GM12878 (cell line): ENCODE data around the gene PNLIP. TPM values are rescaled to one million over a fixed set of nuclear protein-coding genes. Genes with fewer than 3 reads are reported as not detected.

ENCODE experiments used
- ATAC-seq: fragments of 200-7000 bp; cut with Tn5 transposase; 3 replicates; pipeline ENCODE4 v1.9.1; 2020; ENCODE audit warnings: mild to moderate bottlenecking, moderate library complexity
- BruUV-seq: library from RNA; stranded (reverse); fragments of 400-500 nt; replicated peaks from 2 replicates; lab custom pipeline; 2021; lab: Mats Ljungman, UMichigan
- CTCF ChIA-PET: fragments of 300-600 bp; sonication (Branson Sonifier 250); formaldehyde crosslinking; extraction: SDS; loops from one replicate; lab custom pipeline; 2021; ENCODE audit warnings: inconsistent platforms; lab: Yijun Ruan, JAX
- POLR2A ChIA-PET: fragments of 350-600 bp; formaldehyde crosslinking; extraction: SDS; loops from one replicate; lab custom pipeline; 2021; ENCODE audit warnings: inconsistent platforms; lab: Charles Lee
- RAD21 ChIA-PET: fragments of 300-600 bp; sonication (Branson Sonifier 250); formaldehyde crosslinking; loops from one replicate; lab custom pipeline; 2023; ENCODE audit warnings: antibody characterized with exemption; ENCODE audit not compliant: unreplicated experiment; lab: Charles Lee
- SMC1A ChIA-PET: fragments of 300-600 bp; sonication (Branson Sonifier 250); formaldehyde crosslinking; loops from one replicate; lab custom pipeline; 2023; ENCODE audit not compliant: unreplicated experiment, uncharacterized antibody; lab: Charles Lee
- DNase-seq: peaks from one replicate; pipeline ENCODE4 v3.0.0-alpha.2; 2011; ENCODE audit warnings: low read depth, low spot score
- FAIRE-seq: peaks from 3 replicates; lab custom pipeline; 2011; peaks lifted over from hg19 to GRCh38; lab: Jason Lieb, UNC
- H2AFZ ChIP-seq: 2 replicates; pipeline ENCODE4 v1.6.0; 2011; ENCODE audit warnings: low read depth, low read length, control low read depth; ENCODE audit not compliant: control insufficient read depth
- H3K27ac ChIP-seq: 2 replicates; pipeline ENCODE4 v1.5.1; 2011; ENCODE audit warnings: control low read depth; ENCODE audit not compliant: control insufficient read depth, insufficient read depth
- H3K27me3 ChIP-seq, 2 experiments: replicated peaks in 1 of 2; 2 replicates each; pipeline versions ENCODE4 v1.6.0 to v1.6.1; 2011; ENCODE audit warnings: low read length in 1 of 2; ENCODE audit not compliant: control insufficient read depth in 2 of 2, insufficient read depth in 2 of 2
- H3K36me3 ChIP-seq, 2 experiments: 2 replicates each; pipeline ENCODE4 v1.5.1; 2011; ENCODE audit warnings: low read length in 1 of 2; ENCODE audit not compliant: control insufficient read depth in 2 of 2, insufficient read depth in 2 of 2
- H3K4me1 ChIP-seq: 2 replicates; pipeline ENCODE4 v1.6.1; 2011; ENCODE audit warnings: mild to moderate bottlenecking, low read length, moderate library complexity, mixed read lengths; ENCODE audit not compliant: control insufficient read depth, insufficient read depth
- H3K4me2 ChIP-seq: 2 replicates; pipeline ENCODE4 v1.6.0; 2011; ENCODE audit warnings: control low read depth; ENCODE audit not compliant: control insufficient read depth, insufficient read depth
- H3K4me3 ChIP-seq: fragments of 200-600 bp; sonication (generic); 2 replicates; pipeline ENCODE4 v1.5.1; 2016
- H3K79me2 ChIP-seq: 2 replicates; pipeline ENCODE4 v1.6.0; 2011; ENCODE audit warnings: low read length; ENCODE audit not compliant: control insufficient read depth, insufficient read depth
- H3K9ac ChIP-seq: 2 replicates; pipeline ENCODE4 v1.8.0; 2011; ENCODE audit warnings: low read length, control low read depth, mixed read lengths; ENCODE audit not compliant: control insufficient read depth, insufficient read depth
- H3K9me3 ChIP-seq: replicated peaks from 3 replicates; pipeline ENCODE4 v1.5.1; 2011; ENCODE audit warnings: mild to moderate bottlenecking, low read length; ENCODE audit not compliant: control insufficient read depth, insufficient read depth
- H4K20me1 ChIP-seq: 2 replicates; pipeline ENCODE4 v1.6.0; 2011; ENCODE audit not compliant: control insufficient read depth, insufficient read depth
- BACH1 ChIP-seq: fragments of 450-650 bp; IDR thresholded peaks from 2 replicates; pipeline ENCODE4 v1.6.1; 2017; ENCODE audit warnings: mild to moderate bottlenecking, borderline replicate concordance
- CREM ChIP-seq: IDR thresholded peaks from 2 replicates; pipeline ENCODE4 v1.6.1; 2014; ENCODE audit warnings: antibody characterized with exemption, low read depth
- IKZF2 ChIP-seq, 2 experiments: fragments of 450-650 bp; IDR thresholded peaks; 2 replicates each; pipeline ENCODE4 v1.6.1; 2017; ENCODE audit warnings: mild to moderate bottlenecking in 2 of 2, moderate library complexity in 2 of 2
- MEF2B ChIP-seq: fragments of 450-650 bp; IDR thresholded peaks from 2 replicates; pipeline ENCODE4 v1.6.1; 2018; ENCODE audit warnings: mild to moderate bottlenecking, moderate library complexity; ENCODE audit not compliant: partially characterized antibody, poor library complexity, severe bottlenecking
- NFXL1 ChIP-seq: fragments of 450-650 bp; IDR thresholded peaks from 2 replicates; pipeline ENCODE4 v1.6.1; 2017; ENCODE audit warnings: antibody characterized with exemption, mild to moderate bottlenecking, borderline replicate concordance
- NFYA ChIP-seq: IDR thresholded peaks from 2 replicates; pipeline ENCODE4 v1.6.1; 2011; ENCODE audit warnings: low read depth, mild to moderate bottlenecking, low read length, improper control_type of control experiment, borderline replicate concordance
- STAT3 ChIP-seq: IDR thresholded peaks from 2 replicates; pipeline ENCODE4 v1.6.1; 2011; ENCODE audit warnings: low read depth, low read length, improper control_type of control experiment
- TBL1XR1 ChIP-seq: IDR thresholded peaks from 2 replicates; pipeline ENCODE4 v1.6.1; 2012; ENCODE audit warnings: low read depth, low read length, improper control_type of control experiment
- YBX1 ChIP-seq: fragments of 450-650 bp; IDR thresholded peaks from 2 replicates; pipeline ENCODE4 v1.6.1; 2016; ENCODE audit warnings: antibody characterized with exemption
- YY1 ChIP-seq: IDR thresholded peaks from 2 replicates; pipeline ENCODE4 v1.6.1; 2011; ENCODE audit warnings: low read depth, mild to moderate bottlenecking, low read length
- ZBTB40 ChIP-seq: fragments of 450-650 bp; IDR thresholded peaks from 2 replicates; pipeline ENCODE4 v1.6.1; 2016; ENCODE audit warnings: mild to moderate bottlenecking, moderate library complexity, borderline replicate concordance
- ZNF274 ChIP-seq: IDR thresholded peaks from one replicate; pipeline ENCODE4 v1.8.0; 2011; ENCODE audit not compliant: insufficient read length, insufficient read depth
- WGBS: methylation state at CpG from one replicate; pipeline ENCODE4 v1.1.6; 2016; ENCODE audit warnings: low lambda C conversion rate; ENCODE audit not compliant: insufficient replicate concordance, insufficient coverage; ENCODE audit errors: missing lambda C conversion rate; 5-methylcytosine and 5-hydroxymethylcytosine counted together
- in situ Hi-C: fragments of 300-500 bp; cut with MboI; formaldehyde crosslinking; loops from 9 replicates; pipeline ENCODE4 v1.14.3; 2018; ENCODE audit warnings: mixed read lengths
- intact Hi-C: fragments of 100-400 bp; cut with micrococcal nuclease; formaldehyde crosslinking; loops from one replicate; pipeline ENCODE4 v1.14.2; 2022; ENCODE audit not compliant: unreplicated experiment
- polyA plus RNA-seq, 11 experiments: library from polyadenylated mRNA; depleted of rRNA in 4 of 11; unstranded in 6 of 11; stranded (reverse) in 5 of 11; fragments of >200 nt; fragmentation: Nextera tagmentation in 4 of 11; fragmentation: Illumina TruSeq in 1 of 11; extraction: Ambion mirVana in 4 of 11; extraction: Trizol in 1 of 11; gene quantifications; 1 replicate in 1 of 11; 2 replicates in 10 of 11; pipeline versions ENCODE4 v1.2.1 to v1.2.3, GENCODE V29; 2011 to 2016; ENCODE audit warnings: inconsistent platforms in 2 of 11, missing spikeins in 2 of 11, low read depth in 1 of 11
- total RNA-seq, 4 experiments: library from RNA; depleted of rRNA in 3 of 4; stranded (reverse); fragments of >200 nt in 3 of 4; fragmentation: Illumina TruSeq in 1 of 4; extraction: Trizol in 1 of 4; gene quantifications; 2 replicates each; pipeline versions ENCODE4 v1.2.1 to v1.2.3, GENCODE V29; 2013 to 2021

Gene PNLIP
- total and polyA plus RNA-seq, 10 of the 15 experiments (the other 5 are each of a cell fraction or from before 2014, with no cell fraction given): 1.1 TPM; not detected in 9

- in situ Hi-C loops (no loop called here), intact Hi-C loops (no loop called here)
- ChIA-PET RAD21 (no interaction called here), SMC1A (no interaction called here), POLR2A (no interaction called here), CTCF (no interaction called here)
- H3K4me1 ChIP-seq: no peaks in the 10 kb centered on the region
- no peaks in the 10 kb centered on the region for H3K79me2 ChIP-seq
- no peak overlapping the region for H3K4me2 ChIP-seq
- H3K27me3 ChIP-seq: no peaks in the 10 kb centered on the region
- H3K36me3 ChIP-seq: no peaks in the 10 kb centered on the region
- no TSS peak for BruUV-seq
- no peak overlapping the region for H3K27ac ChIP-seq
- DNase-seq: no peak
- H3K9me3 ChIP-seq: no peaks in the 10 kb centered on the region
- H4K20me1 ChIP-seq: no peaks in the 10 kb centered on the region
- H2AFZ ChIP-seq: no peak overlapping the region
- no peak for ATAC-seq
- FAIRE-seq: no peak
- no peak overlapping the region for H3K4me3 ChIP-seq
- TF ChIP-seq IKZF2 (IDR thresholded peaks at IDR 0.05) (no peak), CREM (no peak), ZNF274 (no peak), YBX1 (no peak), BACH1 (no peak), YY1 (no peak), NFXL1 (no peak), MEF2B (no peak), ZBTB40 (no peak), STAT3 (no peak), NFYA (no peak), TBL1XR1 (no peak)
- WGBS: 63% methylated on average over 8 of the region's 8 CpGs
- H3K9ac ChIP-seq: no peak overlapping the region
These were observed 19.8 kb downstream of the PNLIP start for GRCh38 chr10:116565534-116565933.
